ENCODE measurements around the gene PWWP2B. TPM values are rescaled to one million over a fixed set of nuclear protein-coding genes. Genes with fewer than 3 reads are reported as not detected.

The PWWP2B gene
- total RNA-seq, 1 experiment from 2014 or later = 51.6 TPM

GRCh38 chr10:132441818-132442524, 45.0 kb downstream of the PWWP2B start:
- Histone ChIP-seq H3K4me3 (ENCODE audit: low read depth in 2 of 2, low read length in 2 of 2) (no peak overlapping the region), H3K27ac (ENCODE audit: low read length) (no peak overlapping the region), H3K36me3 (ENCODE audit: control insufficient read depth, insufficient read depth, low read length) (no peaks in the 10 kb centered on the region), H3K27me3 (ENCODE audit: control insufficient read depth, insufficient read depth, low read length) (no peaks in the 10 kb centered on the region), H3K4me1 (ENCODE audit: control insufficient read depth, insufficient read depth, low read length) (peaks cover 35% of the 10 kb centered on the region), H3K9me3 (ENCODE audit: control insufficient read depth, insufficient read depth, low read depth, low read length) (no peaks in the 10 kb centered on the region)
- ATAC-seq (no peak), DNase-seq (ENCODE audit: low read depth, low spot score) (no peak)
- BruUV-seq (replicated peaks) = no TSS peak
- intact Hi-C loops (cut with micrococcal nuclease; ENCODE audit: unreplicated experiment) (no loop called here), in situ Hi-C loops (cut with HindIII; ENCODE audit: low pct_unique_long_range_greater_than_20kb, low sequenced_read_pairs) (no loop called here)
- POLR2A ChIA-PET = no interaction called here
- no peak for TF ChIP-seq SIN3A (IDR thresholded peaks at IDR 0.05; ENCODE audit: borderline replicate concordance, insufficient read depth, low read depth, low read length)
- TF ChIP-seq POLR2AphosphoS5 (IDR thresholded peaks at IDR 0.05; ENCODE audit: low read depth, low read length) = no peak
- no peak for TF ChIP-seq REST (IDR thresholded peaks at IDR 0.05; ENCODE audit: insufficient read depth in 1 of 2, low read depth in 2 of 2, low read length in 1 of 2)
- no peak for TF ChIP-seq TCF7L2 (IDR thresholded peaks at IDR 0.05; ENCODE audit: low read depth, low read length)
- TF ChIP-seq, protein P1, sequence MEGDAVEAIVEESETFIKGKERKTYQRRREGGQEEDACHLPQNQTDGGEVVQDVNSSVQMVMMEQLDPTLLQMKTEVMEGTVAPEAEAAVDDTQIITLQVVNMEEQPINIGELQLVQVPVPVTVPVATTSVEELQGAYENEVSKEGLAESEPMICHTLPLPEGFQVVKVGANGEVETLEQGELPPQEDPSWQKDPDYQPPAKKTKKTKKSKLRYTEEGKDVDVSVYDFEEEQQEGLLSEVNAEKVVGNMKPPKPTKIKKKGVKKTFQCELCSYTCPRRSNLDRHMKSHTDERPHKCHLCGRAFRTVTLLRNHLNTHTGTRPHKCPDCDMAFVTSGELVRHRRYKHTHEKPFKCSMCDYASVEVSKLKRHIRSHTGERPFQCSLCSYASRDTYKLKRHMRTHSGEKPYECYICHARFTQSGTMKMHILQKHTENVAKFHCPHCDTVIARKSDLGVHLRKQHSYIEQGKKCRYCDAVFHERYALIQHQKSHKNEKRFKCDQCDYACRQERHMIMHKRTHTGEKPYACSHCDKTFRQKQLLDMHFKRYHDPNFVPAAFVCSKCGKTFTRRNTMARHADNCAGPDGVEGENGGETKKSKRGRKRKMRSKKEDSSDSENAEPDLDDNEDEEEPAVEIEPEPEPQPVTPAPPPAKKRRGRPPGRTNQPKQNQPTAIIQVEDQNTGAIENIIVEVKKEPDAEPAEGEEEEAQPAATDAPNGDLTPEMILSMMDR (IDR thresholded peaks at IDR 0.05) = no peak
- CTCF ChIA-PET = no interaction called here

DNA sequence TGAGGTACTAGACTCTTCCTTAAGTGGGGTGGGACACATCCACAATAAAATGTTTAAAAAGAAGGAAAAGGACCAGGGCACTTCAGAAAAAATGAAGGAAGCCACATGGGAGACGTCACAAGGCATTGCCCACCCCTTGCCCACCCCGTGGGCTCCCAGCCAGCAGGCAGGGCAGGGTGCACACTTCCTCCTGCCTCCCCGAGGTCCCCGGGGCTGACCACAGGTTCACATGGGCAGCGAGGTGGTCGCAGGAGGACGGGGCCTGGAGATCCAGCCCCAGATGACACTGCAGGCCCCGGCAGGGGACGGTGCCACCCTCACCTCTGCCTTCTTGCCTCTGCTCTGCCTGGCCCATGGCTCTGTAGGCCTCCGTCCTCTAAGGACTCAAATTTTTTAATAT, 45.6 kb downstream of the PWWP2B start:
- TF ChIP-seq SIN3A (IDR thresholded peaks at IDR 0.05; ENCODE audit: borderline replicate concordance, insufficient read depth, low read depth, low read length) (no peak), REST (IDR thresholded peaks at IDR 0.05; ENCODE audit: insufficient read depth in 1 of 2, low read depth in 2 of 2, low read length in 1 of 2) (no peak), TCF7L2 (IDR thresholded peaks at IDR 0.05; ENCODE audit: low read depth, low read length) (no peak), POLR2AphosphoS5 (IDR thresholded peaks at IDR 0.05; ENCODE audit: low read depth, low read length) (no peak)
- TF ChIP-seq, protein P1 (IDR thresholded peaks at IDR 0.05) = no peak
- no peaks in the 10 kb centered on the region for H3K27me3 ChIP-seq (ENCODE audit: control insufficient read depth, insufficient read depth, low read length)
- no peak overlapping the region for H3K4me3 ChIP-seq (ENCODE audit: low read depth in 2 of 2, low read length in 2 of 2)
- DNase-seq (ENCODE audit: low read depth, low spot score) = no peak
- CTCF ChIA-PET = no interaction called here
- H3K9me3 ChIP-seq (ENCODE audit: control insufficient read depth, insufficient read depth, low read depth, low read length) = no peaks in the 10 kb centered on the region
- ATAC-seq = no peak
- H3K36me3 ChIP-seq (ENCODE audit: control insufficient read depth, insufficient read depth, low read length) = no peaks in the 10 kb centered on the region
- intact Hi-C loops (cut with micrococcal nuclease; ENCODE audit: unreplicated experiment) = no loop called here
- peak overlapping the region; percentile 44; the same call in 1 of the 2 replicates for H3K27ac ChIP-seq (ENCODE audit: low read length)
- in situ Hi-C loops (cut with HindIII; ENCODE audit: low pct_unique_long_range_greater_than_20kb, low sequenced_read_pairs) = no loop called here
- peaks cover 39% of the 10 kb centered on the region for H3K4me1 ChIP-seq (ENCODE audit: control insufficient read depth, insufficient read depth, low read length)
- no TSS peak for BruUV-seq (replicated peaks)
- POLR2A ChIA-PET = no interaction called here

Measured in Panc1 (cell line).